K562 (cell line): Measurements from ENCODE around the gene GPX6. TPM values are rescaled to one million over a fixed set of nuclear protein-coding genes. Genes with fewer than 3 reads are reported as not detected.

Experiments
- ATAC-seq: fragments of 200-7000 bp; cut with Tn5 transposase; 3 replicates; pipeline ENCODE4 v1.9.1; 2020; ENCODE audit warnings: moderate library complexity
- BruUV-seq: library from RNA; stranded (reverse); fragments of 400-500 nt; replicated peaks from 2 replicates; lab custom pipeline; 2021; lab: Mats Ljungman, UMichigan
- CTCF ChIA-PET: fragments of 300-600 bp; formaldehyde crosslinking; extraction: SDS; loops from one replicate; lab custom pipeline; 2021; ENCODE audit warnings: low intra/inter-chr PET ratio; lab: Yijun Ruan, JAX
- POLR2A ChIA-PET: fragments of 300-600, 350-650 bp; sonication (Branson Sonifier 250); formaldehyde crosslinking; extraction: SDS; loops from one replicate; lab custom pipeline; 2021; ENCODE audit warnings: antibody characterized with exemption, inconsistent platforms; lab: Yijun Ruan, JAX
- DNase-seq, 4 experiments: peaks; one replicate each; pipeline versions ENCODE4 v3.0.0 to v3.0.0-alpha.2; 2011 to 2018; ENCODE audit warnings: low spot score in 3 of 4, mixed read lengths in 3 of 4; ENCODE audit errors: extremely low read depth in 1 of 4
- FAIRE-seq: peaks from 2 replicates; lab custom pipeline; 2011; peaks lifted over from hg19 to GRCh38; lab: Jason Lieb, UNC
- H2AFZ ChIP-seq: 2 replicates; pipeline ENCODE4 v1.6.0; 2011; ENCODE audit warnings: low read depth, low read length, control low read depth, inconsistent platforms
- H3K27ac ChIP-seq: fragments of 200-600 bp; 3 replicates; pipeline ENCODE4 v1.8.0; 2011; ENCODE audit warnings: low read depth, mild to moderate bottlenecking, control low read depth, inconsistent platforms, low read length, moderate library complexity, mixed read lengths; ENCODE audit errors: extremely low read depth
- H3K27me3 ChIP-seq, 2 experiments: fragments of 300-600 bp in 1 of 2; 2 replicates in 1 of 2; 3 replicates in 1 of 2; pipeline versions ENCODE4 v1.6.0 to v1.8.0; 2011; ENCODE audit warnings: inconsistent platforms in 2 of 2, low read length in 2 of 2, mild to moderate bottlenecking in 1 of 2, mixed read lengths in 1 of 2, moderate library complexity in 1 of 2; ENCODE audit not compliant: control insufficient read depth in 2 of 2, insufficient read depth in 2 of 2
- H3K36me3 ChIP-seq: fragments of 300-600 bp; 3 replicates; pipeline ENCODE4 v1.8.0; 2011; ENCODE audit warnings: mild to moderate bottlenecking, low read length, inconsistent platforms; ENCODE audit not compliant: control insufficient read depth, insufficient read depth
- H3K4me1 ChIP-seq, 2 experiments: fragments of 200-600 bp in 1 of 2; replicated peaks in 1 of 2; 2 replicates in 1 of 2; 3 replicates in 1 of 2; pipeline versions ENCODE4 v1.5.1 to v1.8.0; 2011; ENCODE audit warnings: inconsistent platforms in 2 of 2, low read length in 2 of 2, mild to moderate bottlenecking in 1 of 2, mixed read lengths in 1 of 2, moderate library complexity in 1 of 2; ENCODE audit not compliant: control insufficient read depth in 2 of 2, insufficient read depth in 2 of 2
- H3K4me2 ChIP-seq: 2 replicates; pipeline ENCODE4 v1.6.1; 2011; ENCODE audit warnings: low read length, control low read depth, inconsistent platforms, mixed read lengths; ENCODE audit not compliant: insufficient read depth
- H3K4me3 ChIP-seq: fragments of 200-600 bp; sonication (generic), shearing (Covaris generic); 2 replicates; pipeline ENCODE4 v1.5.1; 2016; ENCODE audit warnings: control low read depth, inconsistent platforms
- H3K79me2 ChIP-seq: fragments of 200-600 bp; 3 replicates; pipeline ENCODE4 v1.8.0; 2011; ENCODE audit warnings: low read length, inconsistent platforms; ENCODE audit not compliant: control insufficient read depth, insufficient read depth
- H3K9ac ChIP-seq, 2 experiments: 2 replicates each; pipeline versions ENCODE4 v1.6.0 to v1.6.1; 2011; ENCODE audit warnings: low read depth in 2 of 2, low read length in 2 of 2, control low read depth in 1 of 2, inconsistent platforms in 1 of 2, mild to moderate bottlenecking in 1 of 2, mixed read lengths in 1 of 2; ENCODE audit not compliant: insufficient read depth in 1 of 2
- H3K9me1 ChIP-seq: one replicate; pipeline ENCODE4 v1.6.0; 2011; ENCODE audit warnings: inconsistent platforms, mild to moderate bottlenecking, low read length, moderate library complexity; ENCODE audit not compliant: control insufficient read depth, insufficient read depth
- H3K9me3 ChIP-seq: replicated peaks from 2 replicates; pipeline ENCODE4 v1.5.1; 2011; ENCODE audit warnings: low read depth, low read length, inconsistent platforms; ENCODE audit not compliant: control insufficient read depth, insufficient read depth
- H4K20me1 ChIP-seq: replicated peaks from 2 replicates; pipeline ENCODE4 v1.6.1; 2011; ENCODE audit warnings: low read length, inconsistent platforms, mixed read lengths; ENCODE audit not compliant: control insufficient read depth, insufficient read depth
- ARID2 ChIP-seq: fragments of 450-650 bp; IDR thresholded peaks from 2 replicates; pipeline ENCODE4 v1.6.1; 2017; ENCODE audit warnings: antibody characterized with exemption, mild to moderate bottlenecking
- ARNT ChIP-seq, 2 experiments: fragments of 450-650 bp; IDR thresholded peaks; 2 replicates each; pipeline ENCODE4 v1.6.1; 2016; ENCODE audit warnings: mild to moderate bottlenecking in 1 of 2
- CEBPB ChIP-seq: fragments of 450-650 bp; IDR thresholded peaks from 2 replicates; pipeline ENCODE4 v1.6.1; 2016; ENCODE audit warnings: missing genetic modification characterization, missing compliant biosample characterization
- CTBP1 ChIP-seq: fragments of 450-650 bp; IDR thresholded peaks from 2 replicates; pipeline ENCODE4 v1.6.1; 2016; ENCODE audit warnings: borderline replicate concordance
- FOS ChIP-seq: IDR thresholded peaks from 3 replicates; pipeline ENCODE4 v1.6.1; 2011; ENCODE audit not compliant: insufficient read length; ENCODE audit errors: extremely low read depth
- FOSL1 ChIP-seq: fragments of 200-800 bp; sonication (Bioruptor generic); conservative IDR thresholded peaks from 2 replicates; pipeline ENCODE4 v1.6.1; 2016; ENCODE audit warnings: missing genetic modification characterization, missing compliant biosample characterization
- KDM2B ChIP-seq: fragments of 250-450 bp; sonication (Bioruptor Pico); IDR thresholded peaks from 2 replicates; pipeline ENCODE4 v1.8.0; 2021; ENCODE audit warnings: mild to moderate bottlenecking, moderate library complexity
- MAFK ChIP-seq: IDR thresholded peaks from 2 replicates; pipeline ENCODE4 v1.6.1; 2011; ENCODE audit warnings: low read length, improper control_type of control experiment
- NFIX ChIP-seq: fragments of 250-450 bp; sonication (Bioruptor Pico); IDR thresholded peaks from 2 replicates; pipeline ENCODE4 v1.4.0; 2020; ENCODE audit warnings: low read depth, mild to moderate bottlenecking, moderate library complexity
- RCOR1 ChIP-seq, 2 experiments: IDR thresholded peaks; 2 replicates each; pipeline ENCODE4 v1.6.1; 2012; ENCODE audit warnings: low read depth in 2 of 2, low read length in 2 of 2, borderline replicate concordance in 1 of 2, improper control_type of control experiment in 1 of 2
- SNRNP70 ChIP-seq: fragments of 200-400 bp; formaldehyde crosslinking; optimal IDR thresholded peaks from 2 replicates; pipeline ENCODE3; 2017; ENCODE audit warnings: low read depth, low read length
- ZBED1 ChIP-seq: IDR thresholded peaks from 2 replicates; pipeline ENCODE4 v1.6.1; 2014
- ZNF121 ChIP-seq: sonication (generic); formaldehyde crosslinking; conservative IDR thresholded peaks from 2 replicates; pipeline ENCODE4 v1.8.0; 2022; ENCODE audit warnings: missing genetic modification reagents
- ZNF282 ChIP-seq: sonication (generic); formaldehyde crosslinking; IDR thresholded peaks from 2 replicates; pipeline ENCODE4 v1.8.1; 2023; ENCODE audit warnings: missing genetic modification reagents
- ZNF695 ChIP-seq: fragments of 450-650 bp; formaldehyde crosslinking; IDR thresholded peaks from 2 replicates; pipeline ENCODE4 v1.4.0; 2020; ENCODE audit warnings: mild to moderate bottlenecking, moderate library complexity
- ZNF77 ChIP-seq: fragments of 250-450 bp; sonication (Bioruptor Pico); IDR thresholded peaks from 2 replicates; pipeline ENCODE4 v1.5.0; 2020
- WGBS: fragments of 100-300 bp; shearing (Covaris generic); methylation state at CpG from one replicate; pipeline ENCODE4 v1.1.6; 2016; ENCODE audit warnings: low coverage, mixed read lengths; ENCODE audit not compliant: insufficient coverage; ENCODE audit errors: missing lambda C conversion rate; 5-methylcytosine and 5-hydroxymethylcytosine counted together
- in situ Hi-C: fragments of 300-500 bp; cut with MboI; formaldehyde crosslinking; loops from 4 replicates; pipeline ENCODE4 v1.15.0; 2018; ENCODE audit warnings: inconsistent platforms, mixed read lengths
- intact Hi-C: fragments of 100-400 bp; cut with micrococcal nuclease; formaldehyde crosslinking; loops from 2 replicates; pipeline ENCODE4 v1.14.2; 2022
- polyA plus RNA-seq, 8 experiments: library from polyadenylated mRNA; depleted of rRNA in 4 of 8; stranded (reverse) in 5 of 8; unstranded in 3 of 8; fragments of >200 nt; fragmentation: Nextera tagmentation in 2 of 8; fragmentation: Illumina TruSeq in 1 of 8; extraction: Ambion mirVana in 2 of 8; extraction: Trizol in 1 of 8; gene quantifications; 2 replicates each; pipeline versions ENCODE4 v1.2.1 to v1.2.3, GENCODE V29; 2011 to 2014; ENCODE audit warnings: inconsistent platforms in 1 of 8, missing spikeins in 1 of 8
- total RNA-seq, 7 experiments: library from RNA; depleted of rRNA in 6 of 7; stranded (reverse); fragments of >200 nt in 6 of 7; fragmentation: Illumina TruSeq in 2 of 7; extraction: Trizol in 2 of 7; gene quantifications; 2 replicates each; pipeline versions ENCODE4 v1.2.1 to v1.2.3, GENCODE V29; 2011 to 2021; ENCODE audit warnings: low replicate concordance in 1 of 7
- TF ChIP-seq, protein P1 (sequence below): fragments of 250-450 bp; sonication (Bioruptor Pico); IDR thresholded peaks from 2 replicates; pipeline ENCODE4 v1.8.0; 2021; ENCODE audit warnings: moderate library complexity, mild to moderate bottlenecking, inconsistent platforms
- TF ChIP-seq, protein P2 (sequence below): sonication (generic); formaldehyde crosslinking; IDR thresholded peaks from 2 replicates; pipeline ENCODE4 v1.8.0; 2022; ENCODE audit warnings: missing genetic modification reagents, mild to moderate bottlenecking, moderate library complexity, borderline replicate concordance
- TF ChIP-seq, protein P3 (sequence below): fragments of 450-650 bp; formaldehyde crosslinking; IDR thresholded peaks from 2 replicates; pipeline ENCODE4 v1.4.0; 2020; ENCODE audit warnings: mild to moderate bottlenecking, moderate library complexity
- TF ChIP-seq, protein P4 (sequence below): sonication (generic); formaldehyde crosslinking; IDR thresholded peaks from 2 replicates; pipeline ENCODE4 v1.8.1; 2023; ENCODE audit warnings: mild to moderate bottlenecking, missing genetic modification reagents

The GPX6 gene
- total and polyA plus RNA-seq, 9 of the 15 experiments (the other 6 are each of a cell fraction or from before 2014, with no cell fraction given) = not detected

DNA sequence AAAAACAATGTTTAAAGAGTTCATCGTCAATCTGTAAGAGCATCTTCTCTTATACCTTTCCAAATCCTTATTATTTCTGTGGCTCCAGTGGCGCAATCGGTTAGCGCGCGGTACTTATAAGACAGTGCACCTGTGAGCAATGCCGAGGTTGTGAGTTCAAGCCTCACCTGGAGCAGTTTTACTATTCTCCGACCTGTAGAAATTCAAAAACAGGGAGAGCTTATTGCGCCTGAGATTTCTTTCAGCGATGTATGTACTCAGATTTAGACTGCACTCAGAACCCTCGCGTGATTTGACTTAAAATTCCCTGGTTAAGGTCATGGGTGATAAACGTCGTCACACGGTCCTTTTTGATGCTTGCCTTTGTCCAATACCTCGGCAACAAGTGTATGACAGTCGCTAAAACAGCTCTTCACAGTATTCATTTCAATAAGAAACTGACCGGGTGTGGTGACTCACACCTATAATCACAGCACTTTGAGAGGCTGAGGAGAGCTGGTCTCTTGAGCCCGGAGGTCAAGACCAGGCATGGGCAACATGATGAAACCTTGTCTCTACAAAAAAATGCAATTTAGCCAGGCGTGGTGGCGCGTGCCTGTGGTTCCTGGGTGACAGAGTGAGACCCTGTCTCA is 22.0 kb upstream of the GPX6 start:
- H3K27ac ChIP-seq = no peak overlapping the region
- in situ Hi-C loops = loop anchor here (5.0 kb wide), 1 partner anchor 145 kb away; no protein-coding TSS in a partner anchor
- WGBS = 37% methylated on average over 22 of the region's 22 CpGs
- no peak overlapping the region for H3K9ac ChIP-seq
- H3K4me2 ChIP-seq = peak overlapping the region; percentile 19; the same call in 1 of the 2 replicates
- no peak overlapping the region for H3K4me3 ChIP-seq
- intact Hi-C loops = no loop called here
- no peaks in the 10 kb centered on the region for H3K9me1 ChIP-seq
- no peaks in the 10 kb centered on the region for H3K27me3 ChIP-seq
- H3K36me3 ChIP-seq = no peaks in the 10 kb centered on the region
- H2AFZ ChIP-seq = peak overlapping the region; percentile 22; the same call in 1 of the 2 replicates
- TSS peak; percentile 99 for BruUV-seq
- ChIA-PET CTCF (no interaction called here), POLR2A (interaction anchor here (0.9 to 1.4 kb wide), 6 partner anchors 11 to 147 kb away, joined by 3 to 7 read pairs (median 3); no protein-coding TSS in a partner anchor)
- no peak for FAIRE-seq
- peak in 1 of 4 experiments; percentile 43 for DNase-seq
- H3K4me1 ChIP-seq = peaks cover 7 to 11% of the 10 kb centered on the region in 2 experiments
- H3K9me3 ChIP-seq = no peaks in the 10 kb centered on the region
- no peaks in the 10 kb centered on the region for H3K79me2 ChIP-seq
- H4K20me1 ChIP-seq = no peaks in the 10 kb centered on the region
- ATAC-seq = no peak
- TF ChIP-seq ZNF695 (CRISPR knock-in tag) = no peak
- TF ChIP-seq, protein P1, sequence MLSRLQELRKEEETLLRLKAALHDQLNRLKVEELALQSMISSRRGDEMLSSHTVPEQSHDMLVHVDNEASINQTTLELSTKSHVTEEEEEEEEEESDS (CRISPR knock-in tag) = no peak
- TF ChIP-seq, protein P2, sequence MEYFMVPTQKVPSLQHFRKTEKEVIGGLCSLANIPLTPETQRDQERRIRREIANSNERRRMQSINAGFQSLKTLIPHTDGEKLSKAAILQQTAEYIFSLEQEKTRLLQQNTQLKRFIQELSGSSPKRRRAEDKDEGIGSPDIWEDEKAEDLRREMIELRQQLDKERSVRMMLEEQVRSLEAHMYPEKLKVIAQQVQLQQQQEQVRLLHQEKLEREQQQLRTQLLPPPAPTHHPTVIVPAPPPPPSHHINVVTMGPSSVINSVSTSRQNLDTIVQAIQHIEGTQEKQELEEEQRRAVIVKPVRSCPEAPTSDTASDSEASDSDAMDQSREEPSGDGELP (CRISPR knock-in tag) = no peak
- no peak for TF ChIP-seq MAFK
- no peak for TF ChIP-seq ZNF77 (CRISPR knock-in tag)
- 0 out of 2 replicates have a peak, but pooled peaks have one; percentile 13 for TF ChIP-seq CEBPB (tag)
- TF ChIP-seq ZNF282 (CRISPR knock-in tag) = no peak
- TF ChIP-seq, protein P3, sequence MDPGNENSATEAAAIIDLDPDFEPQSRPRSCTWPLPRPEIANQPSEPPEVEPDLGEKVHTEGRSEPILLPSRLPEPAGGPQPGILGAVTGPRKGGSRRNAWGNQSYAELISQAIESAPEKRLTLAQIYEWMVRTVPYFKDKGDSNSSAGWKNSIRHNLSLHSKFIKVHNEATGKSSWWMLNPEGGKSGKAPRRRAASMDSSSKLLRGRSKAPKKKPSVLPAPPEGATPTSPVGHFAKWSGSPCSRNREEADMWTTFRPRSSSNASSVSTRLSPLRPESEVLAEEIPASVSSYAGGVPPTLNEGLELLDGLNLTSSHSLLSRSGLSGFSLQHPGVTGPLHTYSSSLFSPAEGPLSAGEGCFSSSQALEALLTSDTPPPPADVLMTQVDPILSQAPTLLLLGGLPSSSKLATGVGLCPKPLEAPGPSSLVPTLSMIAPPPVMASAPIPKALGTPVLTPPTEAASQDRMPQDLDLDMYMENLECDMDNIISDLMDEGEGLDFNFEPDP (CRISPR knock-in tag) = no peak
- TF ChIP-seq RCOR1 (IDR thresholded peaks at IDR 0.05; ENCODE audit: borderline replicate concordance in 1 of 2, low read depth in 2 of 2, low read length in 2 of 2) = 0 out of 4 replicates have a peak, but pooled peaks of 1 of the 2 experiments have one; percentile 22
- no peak for TF ChIP-seq KDM2B (CRISPR knock-in tag)
- TF ChIP-seq FOS = no peak
- no peak for TF ChIP-seq NFIX (CRISPR knock-in tag)
- TF ChIP-seq SNRNP70 = no peak
- TF ChIP-seq ZBED1 = no peak
- TF ChIP-seq CTBP1 = no peak; the same call in 1 of the 2 replicates
- TF ChIP-seq ARNT (IDR thresholded peaks at IDR 0.05) = no peak
- TF ChIP-seq FOSL1 = peak; percentile 55; the same call in 1 of the 2 replicates
- TF ChIP-seq, protein P4, sequence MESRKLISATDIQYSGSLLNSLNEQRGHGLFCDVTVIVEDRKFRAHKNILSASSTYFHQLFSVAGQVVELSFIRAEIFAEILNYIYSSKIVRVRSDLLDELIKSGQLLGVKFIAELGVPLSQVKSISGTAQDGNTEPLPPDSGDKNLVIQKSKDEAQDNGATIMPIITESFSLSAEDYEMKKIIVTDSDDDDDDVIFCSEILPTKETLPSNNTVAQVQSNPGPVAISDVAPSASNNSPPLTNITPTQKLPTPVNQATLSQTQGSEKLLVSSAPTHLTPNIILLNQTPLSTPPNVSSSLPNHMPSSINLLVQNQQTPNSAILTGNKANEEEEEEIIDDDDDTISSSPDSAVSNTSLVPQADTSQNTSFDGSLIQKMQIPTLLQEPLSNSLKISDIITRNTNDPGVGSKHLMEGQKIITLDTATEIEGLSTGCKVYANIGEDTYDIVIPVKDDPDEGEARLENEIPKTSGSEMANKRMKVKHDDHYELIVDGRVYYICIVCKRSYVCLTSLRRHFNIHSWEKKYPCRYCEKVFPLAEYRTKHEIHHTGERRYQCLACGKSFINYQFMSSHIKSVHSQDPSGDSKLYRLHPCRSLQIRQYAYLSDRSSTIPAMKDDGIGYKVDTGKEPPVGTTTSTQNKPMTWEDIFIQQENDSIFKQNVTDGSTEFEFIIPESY (CRISPR knock-in tag) = peak; percentile 68
- no peak for TF ChIP-seq ZNF121 (CRISPR knock-in tag)
- TF ChIP-seq ARID2 = no peak
